ENCODE data around the gene CLEC2D. TPM values are rescaled to one million over a fixed set of nuclear protein-coding genes. Genes with fewer than 3 reads are reported as not detected.

The CLEC2D gene
- total and polyA plus RNA-seq, 10 of the 15 experiments (the other 5 are each of a cell fraction or from before 2014, with no cell fraction given), result 4.6 to 29.8 (median 16.0) TPM

- WGBS (ENCODE audit: insufficient coverage, insufficient replicate concordance, low lambda C conversion rate, missing lambda C conversion rate), result 26% methylated on average over 6 of the region's 6 CpGs
- SMC1A ChIA-PET (ENCODE audit: uncharacterized antibody, unreplicated experiment), result interaction anchor here (1.1 to 2.1 kb wide), 5 partner anchors 11 to 42 kb away, joined by 3 to 6 read pairs (median 4); partner anchors contain the start of gene CD69
- RAD21 ChIA-PET (ENCODE audit: unreplicated experiment), result interaction anchor here (1.0 to 2.8 kb wide), 3 partner anchors 10 to 92 kb away, joined by 3 to 16 read pairs (median 4); no protein-coding TSS in a partner anchor
- no peaks in the 10 kb centered on the region for H3K27me3 ChIP-seq (replicated peaks in 1 of 2; ENCODE audit: control insufficient read depth in 2 of 2, insufficient read depth in 2 of 2, low read length in 1 of 2)
- no peak for DNase-seq (ENCODE audit: low read depth, low spot score)
- H4K20me1 ChIP-seq (ENCODE audit: control insufficient read depth, insufficient read depth), result no peaks in the 10 kb centered on the region
- peak overlapping the region; percentile 49 for H3K4me2 ChIP-seq (ENCODE audit: control insufficient read depth, insufficient read depth)
- no peak for FAIRE-seq
- H3K9me3 ChIP-seq (replicated peaks; ENCODE audit: control insufficient read depth, insufficient read depth, low read length), result no peaks in the 10 kb centered on the region
- intact Hi-C loops (cut with micrococcal nuclease; ENCODE audit: unreplicated experiment) (no loop called here), in situ Hi-C loops (cut with MboI) (loop anchor here (5.0 kb wide), 1 partner anchor 84 kb away; no protein-coding TSS in a partner anchor)
- no TSS peak for BruUV-seq (replicated peaks)
- H3K4me3 ChIP-seq, result peak overlapping the region; percentile 80
- POLR2A ChIA-PET, result no interaction called here
- TF ChIP-seq, protein P1, sequence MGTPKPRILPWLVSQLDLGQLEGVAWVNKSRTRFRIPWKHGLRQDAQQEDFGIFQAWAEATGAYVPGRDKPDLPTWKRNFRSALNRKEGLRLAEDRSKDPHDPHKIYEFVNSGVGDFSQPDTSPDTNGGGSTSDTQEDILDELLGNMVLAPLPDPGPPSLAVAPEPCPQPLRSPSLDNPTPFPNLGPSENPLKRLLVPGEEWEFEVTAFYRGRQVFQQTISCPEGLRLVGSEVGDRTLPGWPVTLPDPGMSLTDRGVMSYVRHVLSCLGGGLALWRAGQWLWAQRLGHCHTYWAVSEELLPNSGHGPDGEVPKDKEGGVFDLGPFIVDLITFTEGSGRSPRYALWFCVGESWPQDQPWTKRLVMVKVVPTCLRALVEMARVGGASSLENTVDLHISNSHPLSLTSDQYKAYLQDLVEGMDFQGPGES (IDR thresholded peaks at IDR 0.05), result no peak
- TF ChIP-seq MLLT1 (IDR thresholded peaks at IDR 0.05) (0 out of 2 replicates have a peak, but pooled peaks have one; percentile 9), CREM (IDR thresholded peaks at IDR 0.05; ENCODE audit: low read depth) (no peak), POLR2A (IDR thresholded peaks at IDR 0.05; ENCODE audit: low read depth, low read length) (0 out of 2 replicates have a peak, but pooled peaks have one; percentile 2), PKNOX1 (IDR thresholded peaks at IDR 0.05) (0 out of 2 replicates have a peak, but pooled peaks have one; percentile 9), NFXL1 (IDR thresholded peaks at IDR 0.05; ENCODE audit: borderline replicate concordance) (no peak), GABPA (IDR thresholded peaks at IDR 0.05; ENCODE audit: low read depth) (0 out of 2 replicates have a peak, but pooled peaks have one; percentile 4), STAT1 (conservative IDR thresholded peaks at IDR 0.05) (no peak), NR2C1 (IDR thresholded peaks at IDR 0.05) (no peak)
- ATAC-seq, result no peak; the same call in 1 of the 3 replicates
- peaks cover 72% of the 10 kb centered on the region for H3K79me2 ChIP-seq (ENCODE audit: control insufficient read depth, insufficient read depth, low read length)
- peak overlapping the region; percentile 82 for H3K9ac ChIP-seq (ENCODE audit: control insufficient read depth, insufficient read depth, low read length)
- no peak overlapping the region for H2AFZ ChIP-seq (ENCODE audit: control insufficient read depth, low read depth, low read length)
- peaks cover 4% of the 10 kb centered on the region; the same call in 1 of the 2 replicates for H3K4me1 ChIP-seq (ENCODE audit: control insufficient read depth, insufficient read depth, low read length)
- CTCF ChIA-PET, result interaction anchor here (1.0 to 2.8 kb wide), 4 partner anchors 9 to 44 kb away, joined by 3 to 25 read pairs (median 4); no protein-coding TSS in a partner anchor
- H3K36me3 ChIP-seq (ENCODE audit: control insufficient read depth in 2 of 2, insufficient read depth in 2 of 2, low read length in 1 of 2), result no peaks in the 10 kb centered on the region
- peak overlapping the region; percentile 84 for H3K27ac ChIP-seq (ENCODE audit: control insufficient read depth, insufficient read depth)
Measured at GRCh38 chr12:9731393-9731792, 61.9 kb downstream of the CLEC2D start.

Measured in GM12878 (cell line).